Measurements from ENCODE around the gene CHPF2.

DNA sequence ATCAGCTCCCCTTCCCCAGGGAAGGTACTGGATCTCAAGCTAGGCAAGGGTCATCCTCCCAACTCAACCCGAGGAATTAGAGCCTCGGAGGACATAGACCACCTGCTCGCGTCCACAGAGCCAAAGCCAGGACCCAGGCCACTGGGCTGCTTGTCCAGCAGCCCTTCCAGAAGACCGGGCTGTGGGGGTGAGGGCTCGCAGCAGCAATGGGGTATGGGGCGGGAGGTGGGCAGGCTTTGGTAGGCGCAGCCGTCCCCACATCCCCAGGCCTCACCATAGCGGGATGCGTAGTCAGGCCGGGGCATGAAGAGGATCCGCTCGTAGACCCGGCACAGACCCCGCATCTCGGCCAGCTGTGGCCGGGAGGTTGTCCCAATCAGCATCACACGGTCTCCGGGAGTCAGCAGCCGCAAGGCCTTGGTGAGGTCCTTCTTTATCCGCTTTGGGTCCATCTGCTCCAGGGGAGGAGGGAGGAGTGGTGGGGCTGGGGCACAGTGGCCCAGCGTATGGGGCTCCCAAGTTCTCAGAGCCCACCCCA is 40.2 kb upstream of the CHPF2 start:
- no peak for TF ChIP-seq POLR2A (IDR thresholded peaks at IDR 0.05)
- TF ChIP-seq CTCF (IDR thresholded peaks at IDR 0.05), result no peak

Data from uterus (tissue), 2 donors.